ENCODE results near the gene MCIDAS.

MCIDAS gene

DNA sequence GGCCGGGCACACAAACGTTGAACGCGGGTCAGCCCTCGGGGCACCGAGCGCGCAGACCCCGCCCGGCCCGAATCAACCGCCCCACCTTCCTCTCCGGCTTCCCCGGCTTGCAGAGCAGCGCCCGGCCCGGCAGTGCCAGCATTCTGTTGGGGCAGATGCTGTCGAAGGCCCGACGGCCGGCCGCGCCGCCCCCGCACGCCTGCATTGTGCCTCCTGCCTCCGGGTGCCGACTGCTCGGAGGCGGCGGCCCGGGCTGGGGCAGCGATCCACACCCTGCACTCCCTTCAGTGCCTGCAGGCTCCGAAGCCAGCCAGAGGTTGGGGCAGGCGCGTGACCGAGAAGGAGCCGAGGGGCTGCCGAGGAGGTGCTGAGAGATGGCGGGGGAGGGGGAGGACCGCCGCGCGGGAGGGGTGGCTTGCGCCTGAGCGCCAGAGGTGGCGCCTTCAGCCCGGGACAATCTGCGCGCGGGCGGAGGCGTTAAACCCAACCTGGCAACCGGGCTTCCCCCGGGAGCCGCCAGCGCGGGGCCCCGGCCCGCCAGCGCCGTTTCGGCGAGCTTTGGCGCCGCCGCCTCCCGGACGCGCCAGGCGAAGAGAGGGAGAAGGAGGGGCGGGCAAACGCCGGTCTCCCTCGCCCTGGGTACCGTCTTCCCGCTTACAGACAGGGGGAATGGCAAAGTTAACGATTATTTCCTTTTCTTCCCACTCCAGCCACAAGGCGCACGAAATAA lies at the start of gene MCIDAS:
Gene MCIDAS, minus strand, starts transcription at position 382 of the 730 bp plus-strand sequence. Its CDS starts 177 bp downstream, at position 205.
- Histone ChIP-seq H3K4me1 (ENCODE audit: insufficient read depth, low read length, severe bottlenecking) (peaks cover 19% of the 10 kb centered on the region), H3K27ac (ENCODE audit: low read depth, low read length, poor library complexity, severe bottlenecking) (no peak within 1 kb of the TSS), H3K4me3 (ENCODE audit: low read depth, low read length, poor library complexity, severe bottlenecking) (peak within 1 kb of the TSS; percentile 64), H4K20me1 (ENCODE audit: insufficient read depth, low read length) (no peaks in the 10 kb centered on the region), H3K36me3 (ENCODE audit: insufficient read depth, low read length) (no peaks in the 10 kb centered on the region), H3K9me2 (ENCODE audit: low read depth, low read length) (no peaks in the 10 kb centered on the region), H2AFZ (ENCODE audit: low read length) (no peak within 1 kb of the TSS), H3F3A (ENCODE audit: insufficient read depth, low read length) (no peaks in the 10 kb centered on the region), H3K79me2 (ENCODE audit: insufficient read depth, low read length) (no peaks in the 10 kb centered on the region), H3K27me3 (ENCODE audit: insufficient read depth, low read length) (0 out of 2 replicates have a peak, but pooled peaks cover 6% of the 10 kb centered on the region), H3K4me2 (ENCODE audit: low read length) (peak within 1 kb of the TSS; percentile 83), H3K9ac (ENCODE audit: low read length) (peak within 1 kb of the TSS; percentile 59), H3K9me3 (ENCODE audit: low read length) (no peaks in the 10 kb centered on the region)
- TF ChIP-seq EZH2 (IDR thresholded peaks at IDR 0.05; ENCODE audit: borderline replicate concordance, low read length), result no peak
- TF ChIP-seq, protein P1, sequence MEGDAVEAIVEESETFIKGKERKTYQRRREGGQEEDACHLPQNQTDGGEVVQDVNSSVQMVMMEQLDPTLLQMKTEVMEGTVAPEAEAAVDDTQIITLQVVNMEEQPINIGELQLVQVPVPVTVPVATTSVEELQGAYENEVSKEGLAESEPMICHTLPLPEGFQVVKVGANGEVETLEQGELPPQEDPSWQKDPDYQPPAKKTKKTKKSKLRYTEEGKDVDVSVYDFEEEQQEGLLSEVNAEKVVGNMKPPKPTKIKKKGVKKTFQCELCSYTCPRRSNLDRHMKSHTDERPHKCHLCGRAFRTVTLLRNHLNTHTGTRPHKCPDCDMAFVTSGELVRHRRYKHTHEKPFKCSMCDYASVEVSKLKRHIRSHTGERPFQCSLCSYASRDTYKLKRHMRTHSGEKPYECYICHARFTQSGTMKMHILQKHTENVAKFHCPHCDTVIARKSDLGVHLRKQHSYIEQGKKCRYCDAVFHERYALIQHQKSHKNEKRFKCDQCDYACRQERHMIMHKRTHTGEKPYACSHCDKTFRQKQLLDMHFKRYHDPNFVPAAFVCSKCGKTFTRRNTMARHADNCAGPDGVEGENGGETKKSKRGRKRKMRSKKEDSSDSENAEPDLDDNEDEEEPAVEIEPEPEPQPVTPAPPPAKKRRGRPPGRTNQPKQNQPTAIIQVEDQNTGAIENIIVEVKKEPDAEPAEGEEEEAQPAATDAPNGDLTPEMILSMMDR (IDR thresholded peaks at IDR 0.05; ENCODE audit: low read length), result peak; percentile 26; the same call in 1 of the 2 replicates

DNA sequence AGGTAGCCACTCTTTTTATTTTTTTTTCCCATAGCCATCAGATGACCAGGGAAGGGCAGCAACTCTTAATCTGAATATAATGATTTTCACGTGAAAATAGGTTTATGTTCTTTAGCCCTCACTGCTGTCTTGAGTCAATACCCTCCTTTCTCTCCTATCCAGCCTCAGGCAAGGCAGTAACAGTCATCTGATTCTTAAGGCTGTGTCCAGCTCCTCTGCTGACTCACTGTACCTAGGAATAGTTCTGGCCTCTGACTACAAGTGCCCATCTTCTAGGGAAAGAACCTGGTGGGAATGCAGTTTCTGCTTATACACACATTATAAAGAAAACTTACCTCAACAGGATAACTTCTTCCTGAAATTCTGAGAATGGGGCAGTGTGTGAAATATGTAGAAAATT lies 49.7 kb upstream of the MCIDAS start:
- no peaks in the 10 kb centered on the region for H3K27me3 ChIP-seq (ENCODE audit: insufficient read depth, low read length)
- H4K20me1 ChIP-seq (ENCODE audit: insufficient read depth, low read length), result no peaks in the 10 kb centered on the region
- H3K27ac ChIP-seq (ENCODE audit: low read depth, low read length, poor library complexity, severe bottlenecking), result no peak overlapping the region
- no peaks in the 10 kb centered on the region for H3K79me2 ChIP-seq (ENCODE audit: insufficient read depth, low read length)
- H3K9me3 ChIP-seq (ENCODE audit: low read length), result no peaks in the 10 kb centered on the region
- no peak overlapping the region for H3K9ac ChIP-seq (ENCODE audit: low read length)
- H3K4me3 ChIP-seq (ENCODE audit: low read depth, low read length, poor library complexity, severe bottlenecking), result no peak overlapping the region
- H3K4me2 ChIP-seq (ENCODE audit: low read length), result no peak overlapping the region
- H3F3A ChIP-seq (ENCODE audit: insufficient read depth, low read length), result no peaks in the 10 kb centered on the region
- H3K4me1 ChIP-seq (ENCODE audit: insufficient read depth, low read length, severe bottlenecking), result no peaks in the 10 kb centered on the region
- no peaks in the 10 kb centered on the region for H3K9me2 ChIP-seq (ENCODE audit: low read depth, low read length)
- H3K36me3 ChIP-seq (ENCODE audit: insufficient read depth, low read length), result peaks cover 82% of the 10 kb centered on the region
- no peak for TF ChIP-seq EZH2 (IDR thresholded peaks at IDR 0.05; ENCODE audit: borderline replicate concordance, low read length)
- TF ChIP-seq, protein P1 (IDR thresholded peaks at IDR 0.05; ENCODE audit: low read length), result no peak
- no peak overlapping the region for H2AFZ ChIP-seq (ENCODE audit: low read length)

DNA sequence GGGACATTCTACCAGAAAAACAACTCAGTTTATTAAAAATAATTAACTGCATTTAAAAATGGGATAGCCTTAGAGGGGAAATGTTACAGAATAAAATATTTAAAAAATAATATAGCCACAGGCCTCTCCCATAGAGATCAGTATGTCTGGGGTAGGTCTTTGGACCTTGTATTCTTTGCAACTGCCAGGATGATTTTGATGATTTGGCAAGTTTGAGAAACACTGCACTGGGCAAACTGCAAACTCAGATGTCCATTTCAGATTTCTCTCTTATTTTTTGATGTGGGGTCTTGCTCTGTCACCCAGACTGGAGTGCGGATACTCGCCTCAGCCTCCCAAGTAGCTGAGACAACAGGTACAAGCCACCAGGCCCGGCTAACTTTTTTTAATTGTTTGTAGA lies 31.2 kb upstream of the MCIDAS start:
- no peak overlapping the region for H3K4me2 ChIP-seq (ENCODE audit: low read length)
- H3K79me2 ChIP-seq (ENCODE audit: insufficient read depth, low read length), result no peaks in the 10 kb centered on the region
- no peak overlapping the region for H2AFZ ChIP-seq (ENCODE audit: low read length)
- H4K20me1 ChIP-seq (ENCODE audit: insufficient read depth, low read length), result no peaks in the 10 kb centered on the region
- no peaks in the 10 kb centered on the region for H3K27me3 ChIP-seq (ENCODE audit: insufficient read depth, low read length)
- H3K9me2 ChIP-seq (ENCODE audit: low read depth, low read length), result no peaks in the 10 kb centered on the region
- H3K36me3 ChIP-seq (ENCODE audit: insufficient read depth, low read length), result peaks cover 56% of the 10 kb centered on the region
- no peaks in the 10 kb centered on the region for H3F3A ChIP-seq (ENCODE audit: insufficient read depth, low read length)
- H3K4me3 ChIP-seq (ENCODE audit: low read depth, low read length, poor library complexity, severe bottlenecking), result no peak overlapping the region
- H3K9me3 ChIP-seq (ENCODE audit: low read length), result no peaks in the 10 kb centered on the region
- H3K4me1 ChIP-seq (ENCODE audit: insufficient read depth, low read length, severe bottlenecking), result no peaks in the 10 kb centered on the region
- H3K27ac ChIP-seq (ENCODE audit: low read depth, low read length, poor library complexity, severe bottlenecking), result no peak overlapping the region
- TF ChIP-seq, protein P1 (IDR thresholded peaks at IDR 0.05; ENCODE audit: low read length), result no peak
- TF ChIP-seq EZH2 (IDR thresholded peaks at IDR 0.05; ENCODE audit: borderline replicate concordance, low read length), result no peak
- H3K9ac ChIP-seq (ENCODE audit: low read length), result no peak overlapping the region

All from OCI-LY1 (cell line).